ENCODE results near the gene CPAMD8. TPM values are rescaled to one million over a fixed set of nuclear protein-coding genes. Genes with fewer than 3 reads are reported as not detected.
A peak's percentile ranks its signal among the peaks of the same experiment; 100 is the strongest.

Gene CPAMD8
- total and polyA plus RNA-seq, 2 of the 8 experiments (the other 6 are each of a cell fraction or from before 2014, with no cell fraction given), result 6.1 to 9.2 TPM

GRCh38 chr19:16946951-16947940, 79.4 kb downstream of the CPAMD8 start:
- CTCF ChIA-PET (ENCODE audit: partially characterized antibody), result no interaction called here
- no peak for FAIRE-seq
- Histone ChIP-seq H2AFZ (ENCODE audit: low read length) (no peak overlapping the region), H4K91ac (replicated peaks; ENCODE audit: insufficient read length, low read length) (no peak overlapping the region), H2BK5ac (ENCODE audit: low read depth, low read length) (no peak overlapping the region), H2BK15ac (ENCODE audit: low read length) (no peak overlapping the region), H3K18ac (ENCODE audit: extremely low read depth, low read length) (no peak overlapping the region), H3K4me3 (ENCODE audit: extremely low read depth in 1 of 4, insufficient read depth in 2 of 4, low read depth in 3 of 4, low read length in 4 of 4) (no peak overlapping the region), H2BK12ac (ENCODE audit: low read depth, low read length) (peak overlapping the region; percentile 75; the same call in 1 of the 2 replicates), H3K4me2 (ENCODE audit: insufficient read depth in 1 of 2, low read depth in 2 of 2, low read length in 2 of 2) (no peak overlapping the region), H3K4me1 (replicated peaks in 1 of 4; ENCODE audit: control insufficient read depth in 3 of 4, insufficient read depth in 4 of 4, low read length in 3 of 4) (peaks cover 0 to 1% (median 0%) of the 10 kb centered on the region in 4 experiments; a peak in 1 of 7 replicates), H3K27me3 (replicated peaks in 1 of 4; ENCODE audit: control insufficient read depth in 3 of 4, extremely low read depth in 1 of 4, insufficient read depth in 3 of 4, low read length in 3 of 4) (no peaks in the 10 kb centered on the region), H3K79me1 (ENCODE audit: low read depth, low read length) (peaks cover 2% of the 10 kb centered on the region; the same call in 1 of the 2 replicates), H2BK20ac (ENCODE audit: low read length) (0 out of 2 replicates have a peak overlapping the region, but pooled peaks have one; percentile 55), H2BK120ac (replicated peaks; ENCODE audit: low read depth, low read length) (no peak overlapping the region), H2AK5ac (ENCODE audit: low read depth, low read length) (0 out of 2 replicates have a peak overlapping the region, but pooled peaks have one; percentile 65), H3K23ac (ENCODE audit: insufficient read length) (no peak overlapping the region), H3K9me3 (ENCODE audit: insufficient read depth in 2 of 2, low read depth in 1 of 2, low read length in 1 of 2) (no peaks in the 10 kb centered on the region), H3K56ac (replicated peaks; ENCODE audit: insufficient read length, low read depth, low read length) (no peak overlapping the region), H4K8ac (ENCODE audit: extremely low read depth, insufficient read depth, low read length) (no peak overlapping the region; the same call in 1 of the 2 replicates), H3K14ac (ENCODE audit: insufficient read length) (no peak overlapping the region), H4K20me1 (replicated peaks in 1 of 2; ENCODE audit: control insufficient read depth in 1 of 2, insufficient read depth in 2 of 2, low read length in 2 of 2) (no peaks in the 10 kb centered on the region), H3K9ac (replicated peaks in 1 of 4; ENCODE audit: extremely low read depth in 1 of 4, low read depth in 3 of 4, low read length in 3 of 4) (no peak overlapping the region), H4K5ac (ENCODE audit: insufficient read length, low read depth, low read length) (no peak overlapping the region), H3K36me3 (ENCODE audit: control insufficient read depth in 2 of 4, insufficient read depth in 4 of 4, low read length in 3 of 4) (peaks cover 0 to 4% (median 0%) of the 10 kb centered on the region in 4 experiments; a peak in 2 of 8 replicates), H3K27ac (ENCODE audit: low read depth, low read length) (no peak overlapping the region), H3K4ac (replicated peaks; ENCODE audit: insufficient read length, low read depth, low read length) (no peak overlapping the region), H3K23me2 (ENCODE audit: low read depth, low read length) (peaks cover 5% of the 10 kb centered on the region), H3K79me2 (ENCODE audit: control insufficient read depth in 1 of 2, insufficient read depth in 2 of 2, low read length in 2 of 2) (no peaks in the 10 kb centered on the region)
- DNase-seq (ENCODE audit: low read depth in 1 of 2, low spot score in 2 of 2), result no peak
- POLR2A ChIA-PET (ENCODE audit: partially characterized antibody), result no interaction called here
- WGBS, 2 experiments (ENCODE audit: extremely low coverage in 1 of 2, insufficient coverage in 1 of 2, insufficient read length in 1 of 2, insufficient replicate concordance in 2 of 2, low coverage in 1 of 2, low lambda C conversion rate in 2 of 2, missing lambda C conversion rate in 1 of 2), result 92% methylated on average over 16 of the region's 16 CpGs; no CpG with 5 or more reads in 1 of the 2 experiments
- TF ChIP-seq ATF3 (IDR thresholded peaks at IDR 0.05; ENCODE audit: insufficient read depth, low read depth, low read length) (no peak), RNF2 (IDR thresholded peaks at IDR 0.05; ENCODE audit: borderline replicate concordance, low read depth, low read length, missing control alignments, poor library complexity, severe bottlenecking) (no peak), NANOG (IDR thresholded peaks at IDR 0.05; ENCODE audit: insufficient read depth, low read depth, low read length, poor library complexity, severe bottlenecking) (no peak), CBX5 (IDR thresholded peaks at IDR 0.05; ENCODE audit: low read depth, low read length) (no peak), SRF (IDR thresholded peaks at IDR 0.05; ENCODE audit: low read depth, low read length) (no peak), CHD2 (IDR thresholded peaks at IDR 0.05; ENCODE audit: low read length) (no peak), CBX8 (IDR thresholded peaks at IDR 0.05; ENCODE audit: borderline replicate concordance, low read depth, low read length) (no peak), E2F6 (IDR thresholded peaks at IDR 0.05) (no peak)

Measured in H1 (cell line).